WTC11 (cell line): ENCODE results near the gene WDR11. TPM values are rescaled to one million over a fixed set of nuclear protein-coding genes. Genes with fewer than 3 reads are reported as not detected.

Experiments
- ATAC-seq: fragments of 200-7000 bp; cut with Tn5 transposase; 2 replicates; pipeline ENCODE4 v1.10.0; 2021; ENCODE audit warnings: mild to moderate bottlenecking, moderate library complexity
- CTCF ChIA-PET: fragments of 300-600 bp; sonication (Branson Sonifier 250); formaldehyde crosslinking; loops from one replicate; lab custom pipeline; 2021; ENCODE audit warnings: antibody characterized with exemption; lab: Charles Lee
- POLR2A ChIA-PET: fragments of 350-600 bp; sonication (Branson Sonifier 250); formaldehyde crosslinking; loops from one replicate; lab custom pipeline; 2021; ENCODE audit warnings: antibody characterized with exemption; lab: Charles Lee
- DNase-seq: peaks from one replicate; pipeline ENCODE4 v3.0.0; 2021; ENCODE audit warnings: low spot score
- H3K27ac Mint-ChIP-seq: 2 replicates; pipeline ENCODE4 v1.8.0; 2021; ENCODE audit warnings: mixed read lengths
- H3K27me3 Mint-ChIP-seq: 2 replicates; pipeline ENCODE4 v1.8.0; 2021; ENCODE audit warnings: low read depth, mild to moderate bottlenecking, moderate library complexity, mixed read lengths
- H3K36me3 Mint-ChIP-seq: 2 replicates; pipeline ENCODE4 v1.8.0; 2021; ENCODE audit warnings: mixed read lengths
- H3K4me1 Mint-ChIP-seq: 2 replicates; pipeline ENCODE4 v1.8.0; 2022; ENCODE audit warnings: mixed read lengths
- H3K4me3 Mint-ChIP-seq: 2 replicates; pipeline ENCODE4 v1.8.0; 2021; ENCODE audit warnings: mild to moderate bottlenecking, moderate library complexity, mixed read lengths
- H3K9me3 Mint-ChIP-seq: 2 replicates; pipeline ENCODE4 v1.8.0; 2021; ENCODE audit warnings: mixed read lengths
- FOXK1 ChIP-seq: sonication (generic); formaldehyde crosslinking; IDR thresholded peaks from 2 replicates; pipeline ENCODE4 v1.8.0; 2022; ENCODE audit warnings: mild to moderate bottlenecking, moderate library complexity, missing genetic modification reagents
- GABPB1 ChIP-seq: sonication (generic); formaldehyde crosslinking; IDR thresholded peaks from 2 replicates; pipeline ENCODE4 v1.8.1; 2023; ENCODE audit warnings: mild to moderate bottlenecking, missing genetic modification reagents
- HMGA2 ChIP-seq: fragments of 250-450 bp; sonication (Bioruptor Pico); IDR thresholded peaks from 2 replicates; pipeline ENCODE4 v1.4.0; 2021; ENCODE audit warnings: mild to moderate bottlenecking, moderate library complexity
- JUN ChIP-seq: sonication (generic); formaldehyde crosslinking; IDR thresholded peaks from 2 replicates; pipeline ENCODE4 v1.8.0; 2023; ENCODE audit warnings: mild to moderate bottlenecking, missing genetic modification reagents
- NFYB ChIP-seq: sonication (generic); formaldehyde crosslinking; conservative IDR thresholded peaks from 2 replicates; pipeline ENCODE4 v1.8.0; 2022; ENCODE audit warnings: low read depth, missing genetic modification reagents
- NR3C1 ChIP-seq: sonication (generic); formaldehyde crosslinking; conservative IDR thresholded peaks from 2 replicates; pipeline ENCODE4 v1.8.1; 2023; ENCODE audit warnings: low read depth, mild to moderate bottlenecking, missing genetic modification reagents
- ZNF232 ChIP-seq: sonication (generic); formaldehyde crosslinking; IDR thresholded peaks from 2 replicates; pipeline ENCODE4 v1.8.0; 2022; ENCODE audit warnings: mild to moderate bottlenecking, missing genetic modification reagents
- ZNF416 ChIP-seq: fragments of 250-450 bp; sonication (Bioruptor Pico); IDR thresholded peaks from 2 replicates; pipeline ENCODE4 v1.9.0; 2021; ENCODE audit warnings: mild to moderate bottlenecking, inconsistent platforms
- total RNA-seq: library from RNA; stranded (reverse); gene quantifications from 3 replicates; pipeline ENCODE4 v1.2.3, GENCODE V29; 2021
- TF ChIP-seq, protein P1 (sequence below): sonication (generic); formaldehyde crosslinking; IDR thresholded peaks from 2 replicates; pipeline ENCODE4 v1.8.0; 2022; ENCODE audit warnings: mild to moderate bottlenecking, missing genetic modification reagents
- TF ChIP-seq, protein P2 (sequence below): sonication (generic); formaldehyde crosslinking; conservative IDR thresholded peaks from 2 replicates; pipeline ENCODE4 v1.8.1; 2022; ENCODE audit warnings: mild to moderate bottlenecking, missing genetic modification reagents
- TF ChIP-seq, protein P3 (sequence below): sonication (generic); formaldehyde crosslinking; IDR thresholded peaks from 2 replicates; pipeline ENCODE4 v1.8.1; 2022; ENCODE audit warnings: missing genetic modification reagents, borderline replicate concordance
- TF ChIP-seq, protein P4 (sequence below): sonication (generic); formaldehyde crosslinking; IDR thresholded peaks from 2 replicates; pipeline ENCODE4 v1.8.1; 2022; ENCODE audit warnings: low read depth, mild to moderate bottlenecking, moderate library complexity, missing genetic modification reagents, borderline replicate concordance
- TF ChIP-seq, protein P5 (sequence below): sonication (generic); formaldehyde crosslinking; IDR thresholded peaks from 2 replicates; pipeline ENCODE4 v1.8.1; 2023; ENCODE audit warnings: mild to moderate bottlenecking, moderate library complexity, missing genetic modification reagents
- TF ChIP-seq, protein P6 (sequence below): sonication (generic); formaldehyde crosslinking; IDR thresholded peaks from 2 replicates; pipeline ENCODE4 v1.8.1; 2023; ENCODE audit warnings: mild to moderate bottlenecking, missing genetic modification reagents
- TF ChIP-seq, protein P7 (sequence below): sonication (generic); formaldehyde crosslinking; IDR thresholded peaks from 2 replicates; pipeline ENCODE4 v1.8.0; 2023; ENCODE audit warnings: missing genetic modification reagents, mild to moderate bottlenecking, borderline replicate concordance
- TF ChIP-seq, protein P8 (sequence below): sonication (generic); formaldehyde crosslinking; IDR thresholded peaks from 2 replicates; pipeline ENCODE4 v1.8.0; 2023; ENCODE audit warnings: missing genetic modification reagents
- TF ChIP-seq, protein P9 (sequence below): sonication (generic); formaldehyde crosslinking; IDR thresholded peaks from 2 replicates; pipeline ENCODE4 v1.8.1; 2023; ENCODE audit warnings: mild to moderate bottlenecking, missing genetic modification reagents, moderate library complexity

Gene WDR11
- total RNA-seq, 1 experiment from 2014 or later = 41.5 TPM

DNA sequence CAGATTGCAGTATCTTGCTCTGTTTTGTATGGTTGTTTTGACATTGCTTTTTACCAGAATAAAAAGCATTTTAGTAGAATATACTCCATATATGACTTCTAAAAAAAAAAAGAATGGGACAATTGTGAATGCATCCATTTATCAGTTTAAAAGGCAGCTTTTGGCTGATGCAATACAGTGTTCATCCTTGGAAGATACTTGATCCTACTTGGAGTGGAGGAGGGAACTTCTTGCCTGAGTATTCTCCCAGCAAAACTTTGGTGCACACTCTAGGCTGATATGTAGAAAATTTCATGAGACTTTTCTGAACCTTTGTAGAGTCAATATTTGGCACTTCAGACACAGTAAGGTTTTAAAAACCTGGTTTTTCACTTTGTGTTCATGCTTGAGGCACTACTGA lies 40.2 kb downstream of the WDR11 start (continued):
- TF ChIP-seq, protein P1, sequence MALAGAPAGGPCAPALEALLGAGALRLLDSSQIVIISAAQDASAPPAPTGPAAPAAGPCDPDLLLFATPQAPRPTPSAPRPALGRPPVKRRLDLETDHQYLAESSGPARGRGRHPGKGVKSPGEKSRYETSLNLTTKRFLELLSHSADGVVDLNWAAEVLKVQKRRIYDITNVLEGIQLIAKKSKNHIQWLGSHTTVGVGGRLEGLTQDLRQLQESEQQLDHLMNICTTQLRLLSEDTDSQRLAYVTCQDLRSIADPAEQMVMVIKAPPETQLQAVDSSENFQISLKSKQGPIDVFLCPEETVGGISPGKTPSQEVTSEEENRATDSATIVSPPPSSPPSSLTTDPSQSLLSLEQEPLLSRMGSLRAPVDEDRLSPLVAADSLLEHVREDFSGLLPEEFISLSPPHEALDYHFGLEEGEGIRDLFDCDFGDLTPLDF (CRISPR knock-in tag) = no peak
- TF ChIP-seq, protein P2, sequence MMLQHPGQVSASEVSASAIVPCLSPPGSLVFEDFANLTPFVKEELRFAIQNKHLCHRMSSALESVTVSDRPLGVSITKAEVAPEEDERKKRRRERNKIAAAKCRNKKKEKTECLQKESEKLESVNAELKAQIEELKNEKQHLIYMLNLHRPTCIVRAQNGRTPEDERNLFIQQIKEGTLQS (CRISPR knock-in tag) = no peak

DNA sequence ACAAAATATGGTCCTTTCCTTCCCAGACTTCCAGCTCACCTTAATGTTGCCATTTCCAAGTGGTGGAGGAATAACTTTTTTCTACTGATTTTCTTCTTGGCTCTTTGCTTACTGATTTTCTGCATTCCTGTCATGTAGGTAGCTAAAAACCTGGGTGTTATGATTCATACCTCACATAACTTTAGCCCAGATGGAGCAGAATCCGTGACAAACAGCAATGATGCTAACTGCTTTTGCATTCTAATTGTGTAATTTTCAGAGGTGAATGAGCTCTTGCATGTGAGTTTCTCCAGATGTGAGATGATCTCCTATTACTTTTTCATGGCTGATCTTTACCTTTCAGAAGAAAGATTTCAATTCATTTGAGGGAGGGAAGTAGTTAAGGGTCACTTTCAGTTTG lies 43.4 kb downstream of the WDR11 start:
- ChIA-PET CTCF (no interaction called here), POLR2A (no interaction called here)
- no peaks in the 10 kb centered on the region for H3K4me1 Mint-ChIP-seq
- H3K36me3 Mint-ChIP-seq = peaks cover 31% of the 10 kb centered on the region
- no peak for DNase-seq
- H3K27ac Mint-ChIP-seq = no peak overlapping the region
- H3K9me3 Mint-ChIP-seq = no peaks in the 10 kb centered on the region
- H3K4me3 Mint-ChIP-seq = no peak overlapping the region
- ATAC-seq = no peak
- H3K27me3 Mint-ChIP-seq = no peaks in the 10 kb centered on the region
- no peak for TF ChIP-seq JUN
- TF ChIP-seq, protein P3, sequence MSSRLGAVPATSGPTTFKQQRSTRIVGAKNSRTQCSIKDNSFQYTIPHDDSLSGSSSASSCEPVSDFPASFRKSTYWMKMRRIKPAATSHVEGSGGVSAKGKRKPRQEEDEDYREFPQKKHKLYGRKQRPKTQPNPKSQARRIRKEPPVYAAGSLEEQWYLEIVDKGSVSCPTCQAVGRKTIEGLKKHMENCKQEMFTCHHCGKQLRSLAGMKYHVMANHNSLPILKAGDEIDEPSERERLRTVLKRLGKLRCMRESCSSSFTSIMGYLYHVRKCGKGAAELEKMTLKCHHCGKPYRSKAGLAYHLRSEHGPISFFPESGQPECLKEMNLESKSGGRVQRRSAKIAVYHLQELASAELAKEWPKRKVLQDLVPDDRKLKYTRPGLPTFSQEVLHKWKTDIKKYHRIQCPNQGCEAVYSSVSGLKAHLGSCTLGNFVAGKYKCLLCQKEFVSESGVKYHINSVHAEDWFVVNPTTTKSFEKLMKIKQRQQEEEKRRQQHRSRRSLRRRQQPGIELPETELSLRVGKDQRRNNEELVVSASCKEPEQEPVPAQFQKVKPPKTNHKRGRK = no peak
- TF ChIP-seq FOXK1 (CRISPR knock-in tag) = no peak
- TF ChIP-seq, protein P4, sequence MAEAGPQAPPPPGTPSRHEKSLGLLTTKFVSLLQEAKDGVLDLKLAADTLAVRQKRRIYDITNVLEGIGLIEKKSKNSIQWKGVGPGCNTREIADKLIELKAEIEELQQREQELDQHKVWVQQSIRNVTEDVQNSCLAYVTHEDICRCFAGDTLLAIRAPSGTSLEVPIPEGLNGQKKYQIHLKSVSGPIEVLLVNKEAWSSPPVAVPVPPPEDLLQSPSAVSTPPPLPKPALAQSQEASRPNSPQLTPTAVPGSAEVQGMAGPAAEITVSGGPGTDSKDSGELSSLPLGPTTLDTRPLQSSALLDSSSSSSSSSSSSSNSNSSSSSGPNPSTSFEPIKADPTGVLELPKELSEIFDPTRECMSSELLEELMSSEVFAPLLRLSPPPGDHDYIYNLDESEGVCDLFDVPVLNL = no peak
- TF ChIP-seq HMGA2 (CRISPR knock-in tag) = no peak
- no peak for TF ChIP-seq ZNF232
- TF ChIP-seq, protein P5, sequence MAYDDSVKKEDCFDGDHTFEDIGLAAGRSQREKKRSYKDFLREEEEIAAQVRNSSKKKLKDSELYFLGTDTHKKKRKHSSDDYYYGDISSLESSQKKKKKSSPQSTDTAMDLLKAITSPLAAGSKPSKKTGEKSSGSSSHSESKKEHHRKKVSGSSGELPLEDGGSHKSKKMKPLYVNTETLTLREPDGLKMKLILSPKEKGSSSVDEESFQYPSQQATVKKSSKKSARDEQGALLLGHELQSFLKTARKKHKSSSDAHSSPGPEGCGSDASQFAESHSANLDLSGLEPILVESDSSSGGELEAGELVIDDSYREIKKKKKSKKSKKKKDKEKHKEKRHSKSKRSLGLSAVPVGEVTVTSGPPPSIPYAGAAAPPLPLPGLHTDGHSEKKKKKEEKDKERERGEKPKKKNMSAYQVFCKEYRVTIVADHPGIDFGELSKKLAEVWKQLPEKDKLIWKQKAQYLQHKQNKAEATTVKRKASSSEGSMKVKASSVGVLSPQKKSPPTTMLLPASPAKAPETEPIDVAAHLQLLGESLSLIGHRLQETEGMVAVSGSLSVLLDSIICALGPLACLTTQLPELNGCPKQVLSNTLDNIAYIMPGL (CRISPR knock-in tag) = no peak
- TF ChIP-seq, protein P6, sequence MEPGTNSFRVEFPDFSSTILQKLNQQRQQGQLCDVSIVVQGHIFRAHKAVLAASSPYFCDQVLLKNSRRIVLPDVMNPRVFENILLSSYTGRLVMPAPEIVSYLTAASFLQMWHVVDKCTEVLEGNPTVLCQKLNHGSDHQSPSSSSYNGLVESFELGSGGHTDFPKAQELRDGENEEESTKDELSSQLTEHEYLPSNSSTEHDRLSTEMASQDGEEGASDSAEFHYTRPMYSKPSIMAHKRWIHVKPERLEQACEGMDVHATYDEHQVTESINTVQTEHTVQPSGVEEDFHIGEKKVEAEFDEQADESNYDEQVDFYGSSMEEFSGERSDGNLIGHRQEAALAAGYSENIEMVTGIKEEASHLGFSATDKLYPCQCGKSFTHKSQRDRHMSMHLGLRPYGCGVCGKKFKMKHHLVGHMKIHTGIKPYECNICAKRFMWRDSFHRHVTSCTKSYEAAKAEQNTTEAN = no peak
- TF ChIP-seq NFYB (CRISPR knock-in tag) = no peak
- no peak for TF ChIP-seq ZNF416
- no peak for TF ChIP-seq NR3C1
- TF ChIP-seq, protein P7, sequence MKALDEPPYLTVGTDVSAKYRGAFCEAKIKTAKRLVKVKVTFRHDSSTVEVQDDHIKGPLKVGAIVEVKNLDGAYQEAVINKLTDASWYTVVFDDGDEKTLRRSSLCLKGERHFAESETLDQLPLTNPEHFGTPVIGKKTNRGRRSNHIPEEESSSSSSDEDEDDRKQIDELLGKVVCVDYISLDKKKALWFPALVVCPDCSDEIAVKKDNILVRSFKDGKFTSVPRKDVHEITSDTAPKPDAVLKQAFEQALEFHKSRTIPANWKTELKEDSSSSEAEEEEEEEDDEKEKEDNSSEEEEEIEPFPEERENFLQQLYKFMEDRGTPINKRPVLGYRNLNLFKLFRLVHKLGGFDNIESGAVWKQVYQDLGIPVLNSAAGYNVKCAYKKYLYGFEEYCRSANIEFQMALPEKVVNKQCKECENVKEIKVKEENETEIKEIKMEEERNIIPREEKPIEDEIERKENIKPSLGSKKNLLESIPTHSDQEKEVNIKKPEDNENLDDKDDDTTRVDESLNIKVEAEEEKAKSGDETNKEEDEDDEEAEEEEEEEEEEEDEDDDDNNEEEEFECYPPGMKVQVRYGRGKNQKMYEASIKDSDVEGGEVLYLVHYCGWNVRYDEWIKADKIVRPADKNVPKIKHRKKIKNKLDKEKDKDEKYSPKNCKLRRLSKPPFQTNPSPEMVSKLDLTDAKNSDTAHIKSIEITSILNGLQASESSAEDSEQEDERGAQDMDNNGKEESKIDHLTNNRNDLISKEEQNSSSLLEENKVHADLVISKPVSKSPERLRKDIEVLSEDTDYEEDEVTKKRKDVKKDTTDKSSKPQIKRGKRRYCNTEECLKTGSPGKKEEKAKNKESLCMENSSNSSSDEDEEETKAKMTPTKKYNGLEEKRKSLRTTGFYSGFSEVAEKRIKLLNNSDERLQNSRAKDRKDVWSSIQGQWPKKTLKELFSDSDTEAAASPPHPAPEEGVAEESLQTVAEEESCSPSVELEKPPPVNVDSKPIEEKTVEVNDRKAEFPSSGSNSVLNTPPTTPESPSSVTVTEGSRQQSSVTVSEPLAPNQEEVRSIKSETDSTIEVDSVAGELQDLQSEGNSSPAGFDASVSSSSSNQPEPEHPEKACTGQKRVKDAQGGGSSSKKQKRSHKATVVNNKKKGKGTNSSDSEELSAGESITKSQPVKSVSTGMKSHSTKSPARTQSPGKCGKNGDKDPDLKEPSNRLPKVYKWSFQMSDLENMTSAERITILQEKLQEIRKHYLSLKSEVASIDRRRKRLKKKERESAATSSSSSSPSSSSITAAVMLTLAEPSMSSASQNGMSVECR (CRISPR knock-in tag) = no peak
- TF ChIP-seq, protein P8, sequence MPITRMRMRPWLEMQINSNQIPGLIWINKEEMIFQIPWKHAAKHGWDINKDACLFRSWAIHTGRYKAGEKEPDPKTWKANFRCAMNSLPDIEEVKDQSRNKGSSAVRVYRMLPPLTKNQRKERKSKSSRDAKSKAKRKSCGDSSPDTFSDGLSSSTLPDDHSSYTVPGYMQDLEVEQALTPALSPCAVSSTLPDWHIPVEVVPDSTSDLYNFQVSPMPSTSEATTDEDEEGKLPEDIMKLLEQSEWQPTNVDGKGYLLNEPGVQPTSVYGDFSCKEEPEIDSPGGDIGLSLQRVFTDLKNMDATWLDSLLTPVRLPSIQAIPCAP = no peak
- no peak for TF ChIP-seq GABPB1
- TF ChIP-seq, protein P9, sequence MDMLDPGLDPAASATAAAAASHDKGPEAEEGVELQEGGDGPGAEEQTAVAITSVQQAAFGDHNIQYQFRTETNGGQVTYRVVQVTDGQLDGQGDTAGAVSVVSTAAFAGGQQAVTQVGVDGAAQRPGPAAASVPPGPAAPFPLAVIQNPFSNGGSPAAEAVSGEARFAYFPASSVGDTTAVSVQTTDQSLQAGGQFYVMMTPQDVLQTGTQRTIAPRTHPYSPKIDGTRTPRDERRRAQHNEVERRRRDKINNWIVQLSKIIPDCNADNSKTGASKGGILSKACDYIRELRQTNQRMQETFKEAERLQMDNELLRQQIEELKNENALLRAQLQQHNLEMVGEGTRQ (CRISPR knock-in tag) = no peak
